Stimulated activated naive CD8-positive, alpha-beta T cell treated with anti-CD3 and anti-CD28 coated beads, Interleukin-15, Interleukin-2, amounts not matched to agents 100 ng/mL and 50 ng/mL, for 24 hours (primary cell): ENCODE measurements around the gene EFCAB6.

Experiments
- H3K27ac Mint-ChIP-seq: one replicate; pipeline ENCODE4 v1.8.0; 2021; ENCODE audit warnings: mild to moderate bottlenecking, mixed read lengths
- H3K27me3 Mint-ChIP-seq: one replicate; pipeline ENCODE4 v1.8.0; 2021; ENCODE audit warnings: mixed read lengths
- H3K36me3 Mint-ChIP-seq: one replicate; pipeline ENCODE4 v1.8.0; 2021; ENCODE audit warnings: low read depth, mixed read lengths
- H3K4me1 Mint-ChIP-seq: one replicate; pipeline ENCODE4 v1.8.0; 2021; ENCODE audit warnings: low read depth, mixed read lengths
- H3K4me3 Mint-ChIP-seq: one replicate; pipeline ENCODE4 v1.8.0; 2021; ENCODE audit warnings: mild to moderate bottlenecking, mixed read lengths
- H3K9me3 Mint-ChIP-seq: one replicate; pipeline ENCODE4 v1.8.0; 2021; ENCODE audit warnings: mixed read lengths

The EFCAB6 gene

DNA sequence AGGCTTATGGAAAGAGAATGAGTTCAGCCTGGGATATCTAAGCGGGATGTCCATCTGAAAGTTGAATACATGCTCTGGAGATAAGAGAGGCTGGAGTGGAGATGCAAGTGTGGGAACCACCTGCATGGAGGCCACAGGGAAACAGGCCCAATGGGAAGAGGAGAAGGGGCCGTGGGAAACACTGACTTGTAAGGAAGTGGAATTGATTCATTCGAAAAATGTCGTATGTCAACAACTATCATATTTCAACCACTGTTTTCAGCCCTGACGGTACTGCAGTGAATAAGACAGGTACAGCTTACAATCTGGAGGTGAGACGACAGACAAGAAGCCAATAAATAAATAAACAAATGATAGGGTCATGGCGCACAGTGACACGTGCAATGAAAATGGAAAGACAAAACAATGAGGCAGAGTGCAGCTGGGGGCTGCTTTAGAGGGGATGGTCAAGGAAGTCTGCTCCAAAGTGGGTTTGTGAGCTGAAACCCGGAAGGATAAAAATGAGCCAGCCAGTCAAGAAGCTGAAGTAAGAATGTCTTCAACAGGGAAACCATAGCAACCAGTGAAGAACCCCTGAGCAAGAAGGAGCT lies 35.9 kb downstream of the EFCAB6 start:
- H3K4me1 Mint-ChIP-seq: no peaks in the 10 kb centered on the region
- no peak overlapping the region for H3K4me3 Mint-ChIP-seq
- peaks cover 9% of the 10 kb centered on the region for H3K27me3 Mint-ChIP-seq
- no peak overlapping the region for H3K27ac Mint-ChIP-seq
- no peaks in the 10 kb centered on the region for H3K9me3 Mint-ChIP-seq
- no peaks in the 10 kb centered on the region for H3K36me3 Mint-ChIP-seq

DNA sequence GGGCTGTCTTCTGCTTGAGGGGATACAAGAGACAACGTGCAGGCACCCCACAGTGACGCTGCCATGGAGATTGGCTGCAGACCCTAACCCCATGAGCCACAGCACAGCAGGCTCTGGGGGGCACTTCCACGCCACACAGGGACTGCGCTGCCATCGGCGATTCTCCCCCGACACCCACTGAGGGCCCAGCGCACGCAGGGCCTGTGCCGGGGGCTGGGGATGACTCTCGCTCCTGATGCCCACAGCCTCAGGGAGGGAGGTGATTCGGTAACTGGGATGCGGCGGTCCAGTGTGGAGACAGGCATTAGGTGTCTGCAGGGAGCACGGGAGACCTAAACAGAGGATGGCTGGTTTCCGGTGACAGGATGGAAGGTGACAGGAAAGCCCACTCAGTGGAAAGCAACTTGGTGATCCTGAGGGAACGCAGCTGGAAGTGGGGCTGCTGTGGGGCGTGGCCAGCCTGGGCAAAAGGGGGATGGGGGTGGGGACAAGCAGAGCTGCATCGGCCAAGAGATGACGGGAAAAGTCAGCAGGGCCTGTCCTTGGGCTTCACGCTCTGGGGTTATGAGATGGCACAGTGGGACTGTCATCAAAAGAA lies 37.7 kb downstream of the EFCAB6 start:
- H3K9me3 Mint-ChIP-seq: no peaks in the 10 kb centered on the region
- no peak overlapping the region for H3K27ac Mint-ChIP-seq
- H3K36me3 Mint-ChIP-seq: no peaks in the 10 kb centered on the region
- H3K27me3 Mint-ChIP-seq: peaks cover 9% of the 10 kb centered on the region
- H3K4me3 Mint-ChIP-seq: no peak overlapping the region
- no peaks in the 10 kb centered on the region for H3K4me1 Mint-ChIP-seq

DNA sequence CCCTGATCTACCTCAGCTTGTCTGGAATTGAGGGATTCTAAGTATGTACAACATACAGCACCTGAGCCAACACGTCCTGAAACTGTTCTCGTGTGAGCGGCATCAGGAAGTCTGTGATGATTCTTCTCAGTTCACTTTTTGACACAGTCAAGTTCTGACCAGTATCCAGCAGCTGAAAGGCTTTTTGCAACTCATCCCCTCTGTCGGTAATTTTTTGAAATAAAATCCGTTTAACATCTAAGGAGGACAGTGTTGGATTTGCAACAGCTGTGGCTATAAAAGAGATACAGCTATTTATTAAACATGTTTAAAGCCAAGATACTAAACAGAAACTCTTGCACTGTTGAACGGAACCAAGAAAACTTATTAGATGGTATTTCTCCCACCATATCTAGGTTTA lies 39.3 kb downstream of the EFCAB6 start:
- H3K27me3 Mint-ChIP-seq: peaks cover 14% of the 10 kb centered on the region

DNA sequence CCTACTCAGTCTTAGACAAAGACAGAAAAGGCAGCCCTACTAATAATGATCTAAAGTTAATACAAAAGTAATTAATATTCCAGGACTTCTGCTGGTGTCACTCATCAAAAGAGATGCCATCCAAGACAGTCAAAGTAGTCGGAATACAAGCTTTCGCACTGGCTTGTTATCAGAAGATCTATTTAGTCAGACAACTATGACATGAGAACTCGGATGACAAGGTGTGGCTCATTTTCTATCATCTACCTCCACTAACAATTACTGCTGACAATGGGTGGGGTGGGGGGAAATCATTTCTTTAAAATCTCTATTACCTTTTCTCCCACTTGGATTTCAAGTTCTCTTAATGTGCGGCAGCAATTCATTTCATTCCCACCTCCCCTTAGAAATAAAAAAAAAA lies 56.7 kb downstream of the EFCAB6 start:
- H3K36me3 Mint-ChIP-seq: no peaks in the 10 kb centered on the region
- no peak overlapping the region for H3K27ac Mint-ChIP-seq
- no peaks in the 10 kb centered on the region for H3K9me3 Mint-ChIP-seq
- H3K27me3 Mint-ChIP-seq: peaks cover 27% of the 10 kb centered on the region
- H3K4me3 Mint-ChIP-seq: no peak overlapping the region
- H3K4me1 Mint-ChIP-seq: no peaks in the 10 kb centered on the region

More for the DNA sequence above, 39.3 kb downstream of the EFCAB6 start:
- no peaks in the 10 kb centered on the region for H3K9me3 Mint-ChIP-seq
- H3K4me3 Mint-ChIP-seq: no peak overlapping the region
- H3K27ac Mint-ChIP-seq: no peak overlapping the region
- H3K36me3 Mint-ChIP-seq: no peaks in the 10 kb centered on the region
- no peaks in the 10 kb centered on the region for H3K4me1 Mint-ChIP-seq

DNA sequence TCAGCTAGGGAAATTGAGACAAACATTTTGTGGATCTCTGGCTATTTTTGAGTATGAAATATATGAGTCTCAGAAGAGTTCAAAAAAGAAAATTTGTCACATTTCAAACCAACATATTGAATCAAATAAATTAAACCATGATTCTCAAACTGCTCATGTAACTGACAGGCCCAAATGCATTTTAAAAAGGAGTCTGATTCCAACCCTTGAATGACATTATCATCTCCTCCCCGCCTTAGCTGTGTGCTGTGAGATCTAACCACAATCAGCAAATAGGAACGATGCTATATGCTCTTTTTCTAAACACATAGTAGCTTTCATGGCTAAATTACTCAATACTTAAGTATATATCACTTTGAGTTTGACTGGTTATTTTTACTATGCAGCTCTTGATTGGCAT lies 57.1 kb downstream of the EFCAB6 start:
- H3K4me1 Mint-ChIP-seq: no peaks in the 10 kb centered on the region
- H3K4me3 Mint-ChIP-seq: no peak overlapping the region
- no peaks in the 10 kb centered on the region for H3K36me3 Mint-ChIP-seq
- H3K9me3 Mint-ChIP-seq: no peaks in the 10 kb centered on the region
- H3K27ac Mint-ChIP-seq: no peak overlapping the region
- peaks cover 27% of the 10 kb centered on the region for H3K27me3 Mint-ChIP-seq

DNA sequence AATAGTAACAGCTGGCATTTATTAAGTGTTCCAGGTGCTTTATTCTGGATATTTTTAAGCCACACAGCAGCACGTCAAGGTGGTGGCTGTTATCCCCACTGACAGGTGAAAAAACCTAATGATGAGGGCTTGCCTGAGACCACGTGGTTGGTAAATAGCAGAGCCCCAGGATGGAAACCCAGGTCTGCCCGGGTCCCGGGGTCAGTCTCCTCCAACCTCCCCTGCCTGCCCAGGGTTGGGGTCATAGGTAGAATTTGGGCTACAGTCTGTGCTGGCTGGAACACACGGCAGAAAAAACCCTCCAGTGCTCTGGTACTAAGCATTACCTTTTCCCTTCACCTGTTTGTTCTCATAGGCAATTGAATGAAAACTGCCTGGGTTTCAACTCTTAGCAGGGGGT lies 57.9 kb downstream of the EFCAB6 start:
- H3K27me3 Mint-ChIP-seq: peaks cover 22% of the 10 kb centered on the region
- H3K4me3 Mint-ChIP-seq: no peak overlapping the region
- H3K9me3 Mint-ChIP-seq: no peaks in the 10 kb centered on the region
- no peak overlapping the region for H3K27ac Mint-ChIP-seq
- H3K4me1 Mint-ChIP-seq: no peaks in the 10 kb centered on the region
- no peaks in the 10 kb centered on the region for H3K36me3 Mint-ChIP-seq

DNA sequence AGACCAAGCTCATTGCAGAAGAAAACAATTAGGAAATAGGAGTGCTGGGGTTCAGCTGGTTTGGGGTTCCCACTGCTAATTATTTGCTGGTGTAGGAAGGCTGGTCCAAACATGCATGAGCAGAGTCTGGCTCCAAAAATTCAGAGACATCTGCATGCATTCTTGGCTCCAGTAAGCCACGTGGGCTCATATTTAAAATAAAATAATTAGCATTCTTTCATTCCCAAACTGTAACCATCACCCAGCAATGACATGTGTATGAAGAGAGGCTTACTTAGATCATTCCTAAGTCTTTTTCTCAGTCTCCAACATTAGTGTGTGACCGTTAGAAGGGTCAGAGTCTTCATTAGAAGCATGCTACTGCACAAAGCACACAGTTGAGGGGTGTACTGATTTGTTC lies 58.4 kb downstream of the EFCAB6 start:
- H3K36me3 Mint-ChIP-seq: no peaks in the 10 kb centered on the region
- no peaks in the 10 kb centered on the region for H3K4me1 Mint-ChIP-seq
- no peak overlapping the region for H3K4me3 Mint-ChIP-seq
- no peak overlapping the region for H3K27ac Mint-ChIP-seq
- no peaks in the 10 kb centered on the region for H3K9me3 Mint-ChIP-seq
- H3K27me3 Mint-ChIP-seq: peaks cover 19% of the 10 kb centered on the region

DNA sequence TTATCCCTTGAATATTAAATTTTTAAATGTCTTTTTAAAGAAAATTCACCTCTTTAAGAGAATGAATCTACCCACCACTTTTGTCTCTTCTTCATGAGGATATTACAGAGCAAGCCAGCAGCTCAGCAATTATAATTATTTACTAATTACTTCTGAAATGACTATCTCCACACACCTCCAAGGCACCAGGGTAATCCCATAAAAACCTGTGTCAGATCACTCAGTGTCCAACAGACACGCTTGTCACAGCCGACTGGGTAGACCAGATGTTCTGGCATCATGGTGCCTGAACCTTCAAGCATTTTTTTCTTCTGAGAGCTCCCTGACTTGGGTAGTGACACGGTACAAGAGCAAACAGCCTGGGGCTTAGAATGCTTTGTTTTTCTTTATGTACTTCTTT lies 61.4 kb downstream of the EFCAB6 start:
- Mint-ChIP-seq H3K36me3 (no peaks in the 10 kb centered on the region), H3K27ac (no peak overlapping the region), H3K4me3 (no peak overlapping the region), H3K9me3 (no peaks in the 10 kb centered on the region), H3K27me3 (peaks cover 13% of the 10 kb centered on the region), H3K4me1 (no peaks in the 10 kb centered on the region)

DNA sequence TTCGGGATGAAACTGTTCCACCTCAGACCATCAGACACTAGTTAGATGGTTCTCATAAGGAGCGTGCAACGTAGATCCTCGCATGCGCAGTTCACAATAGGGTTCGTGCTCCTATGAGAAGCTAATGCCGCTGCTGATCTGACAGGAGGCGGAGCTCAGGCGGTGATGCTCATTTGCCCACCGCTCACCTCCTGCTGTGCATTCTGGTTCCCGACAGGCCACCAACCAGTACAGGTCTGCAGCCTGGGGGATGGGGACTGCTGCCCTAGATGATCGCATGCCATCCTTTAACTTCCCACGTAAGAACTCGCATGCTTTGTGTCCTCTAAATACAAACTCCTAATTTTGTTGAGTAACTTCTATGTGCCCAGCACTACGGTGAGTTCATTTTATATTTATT lies 62.6 kb downstream of the EFCAB6 start:
- Mint-ChIP-seq H3K4me3 (no peak overlapping the region), H3K27ac (no peak overlapping the region), H3K36me3 (no peaks in the 10 kb centered on the region), H3K27me3 (peaks cover 13% of the 10 kb centered on the region), H3K9me3 (no peaks in the 10 kb centered on the region), H3K4me1 (no peaks in the 10 kb centered on the region)

DNA sequence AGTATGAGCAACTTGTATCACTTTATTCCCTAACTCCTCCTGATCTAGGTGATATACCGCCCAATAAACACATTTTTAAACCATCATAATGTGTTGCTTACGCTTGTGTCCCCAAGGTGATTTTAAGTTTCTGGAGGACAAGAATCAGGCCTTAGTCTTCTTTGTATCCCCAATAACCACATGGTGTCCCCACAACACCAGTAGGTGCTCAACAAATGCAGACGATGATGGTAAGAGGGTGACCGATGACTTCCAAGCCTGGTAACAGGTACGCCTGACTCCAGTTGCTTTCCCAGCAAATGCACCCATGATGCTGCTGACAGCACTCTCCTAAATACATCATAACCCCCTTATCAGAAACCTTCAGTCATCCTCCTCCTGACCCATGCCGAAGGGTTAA lies 64.2 kb downstream of the EFCAB6 start:
- Mint-ChIP-seq H3K4me3 (no peak overlapping the region), H3K27ac (no peak overlapping the region), H3K27me3 (peaks cover 7% of the 10 kb centered on the region), H3K36me3 (no peaks in the 10 kb centered on the region), H3K4me1 (no peaks in the 10 kb centered on the region), H3K9me3 (no peaks in the 10 kb centered on the region)

DNA sequence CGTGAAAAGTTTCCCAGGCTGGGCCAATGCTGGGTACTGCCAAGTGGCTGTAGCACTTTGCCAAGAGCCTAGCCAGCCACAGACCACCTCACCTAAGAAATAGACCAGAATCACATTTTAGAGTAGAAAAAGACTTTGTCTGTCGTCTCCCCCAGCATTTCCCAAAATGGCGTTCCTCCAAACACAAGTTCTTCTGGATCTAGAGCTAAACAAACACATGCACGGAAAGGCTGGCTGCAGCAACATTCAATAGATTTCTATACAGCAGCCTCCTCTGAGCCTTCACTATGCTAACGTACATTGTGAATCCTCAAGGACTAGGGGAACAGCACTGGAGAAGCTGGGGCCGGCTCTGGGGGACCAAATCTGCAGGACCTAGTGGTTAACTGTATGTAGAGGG lies 65.0 kb downstream of the EFCAB6 start:
- H3K27ac Mint-ChIP-seq: no peak overlapping the region
- H3K4me1 Mint-ChIP-seq: no peaks in the 10 kb centered on the region
- no peaks in the 10 kb centered on the region for H3K9me3 Mint-ChIP-seq
- peaks cover 7% of the 10 kb centered on the region for H3K27me3 Mint-ChIP-seq
- no peaks in the 10 kb centered on the region for H3K36me3 Mint-ChIP-seq
- H3K4me3 Mint-ChIP-seq: no peak overlapping the region

DNA sequence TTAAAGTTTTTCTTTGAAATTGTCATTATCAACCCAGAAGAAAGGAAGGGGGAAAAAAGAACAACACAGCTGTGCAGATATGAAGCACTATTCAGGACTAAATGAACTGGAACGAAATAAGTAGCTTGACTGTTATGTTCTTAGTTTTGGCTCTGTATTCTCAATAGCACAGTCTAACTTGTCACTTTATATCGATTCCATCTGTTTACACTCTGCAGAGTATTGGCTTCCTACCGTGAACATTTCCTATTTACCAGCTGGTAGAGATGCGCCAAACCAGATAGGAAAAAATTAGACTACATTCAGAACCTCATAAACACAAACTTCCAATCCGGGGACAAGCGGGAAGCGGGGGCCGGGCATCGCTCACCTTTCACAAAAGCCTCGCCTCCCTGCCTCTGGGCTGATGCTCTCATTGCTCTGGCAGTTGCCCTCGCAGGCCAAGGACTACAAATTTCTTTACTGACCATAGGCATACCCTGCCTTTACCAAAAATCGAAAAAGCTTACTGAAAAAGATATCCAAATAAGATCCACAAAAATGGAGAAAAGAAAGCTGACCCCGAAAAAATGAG lies 66.2 kb downstream of the EFCAB6 start:
- Mint-ChIP-seq H3K9me3 (no peaks in the 10 kb centered on the region), H3K4me3 (no peak overlapping the region), H3K4me1 (no peaks in the 10 kb centered on the region), H3K27ac (no peak overlapping the region), H3K27me3 (no peaks in the 10 kb centered on the region), H3K36me3 (no peaks in the 10 kb centered on the region)

DNA sequence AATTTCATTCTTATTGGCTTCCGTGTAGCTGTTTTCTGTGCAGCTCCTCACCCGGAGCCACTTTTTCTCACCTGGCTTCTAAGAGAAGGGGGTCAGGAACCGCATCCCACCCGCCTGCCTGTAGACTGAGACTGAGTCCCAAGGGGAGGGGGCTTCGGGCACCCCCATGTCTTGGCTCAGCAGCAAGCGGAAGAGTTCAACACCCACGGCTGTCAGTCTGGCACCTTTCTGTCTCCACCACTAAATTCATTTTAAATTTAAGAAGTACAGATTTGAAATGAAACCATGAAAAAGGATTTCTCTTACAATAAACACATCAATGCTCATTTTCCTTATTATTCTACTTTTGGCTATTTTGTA lies 66.7 kb downstream of the EFCAB6 start:
- Mint-ChIP-seq H3K36me3 (no peaks in the 10 kb centered on the region), H3K27me3 (no peaks in the 10 kb centered on the region), H3K9me3 (no peaks in the 10 kb centered on the region), H3K27ac (no peak overlapping the region), H3K4me1 (no peaks in the 10 kb centered on the region), H3K4me3 (no peak overlapping the region)

DNA sequence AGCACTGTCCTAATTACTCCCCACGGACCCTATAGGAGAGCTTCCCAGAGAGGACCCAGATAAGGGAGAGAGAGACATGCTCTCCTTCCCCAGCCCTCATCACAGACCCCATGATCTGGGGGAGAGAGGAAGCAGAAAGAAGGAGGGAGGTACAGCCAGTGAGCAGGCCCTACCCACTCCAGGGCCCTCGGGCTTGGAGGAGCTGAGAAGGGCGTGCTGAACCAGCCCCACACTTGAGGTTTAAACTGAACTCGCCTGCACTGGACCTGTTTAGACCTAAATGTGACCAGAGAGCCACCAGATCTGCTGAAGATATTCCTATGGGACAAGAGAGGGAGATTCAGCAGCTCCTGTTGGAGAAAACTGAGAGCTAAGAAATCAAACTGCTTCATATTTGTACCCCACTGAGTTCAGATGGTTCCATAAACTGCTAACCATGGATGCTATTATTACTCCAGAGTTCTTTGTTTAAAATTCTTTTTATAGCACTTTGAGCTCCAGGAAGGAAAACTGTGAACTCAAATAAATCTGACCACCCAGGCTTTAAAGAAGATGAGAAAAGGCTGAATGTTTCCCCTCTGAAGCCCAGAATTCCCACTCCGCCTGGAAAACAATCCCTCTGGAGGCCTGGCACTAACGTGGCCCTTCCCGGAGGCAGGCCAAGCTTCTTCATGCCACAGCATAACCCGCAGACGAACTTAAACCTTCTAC lies 67.2 kb downstream of the EFCAB6 start:
- H3K36me3 Mint-ChIP-seq: no peaks in the 10 kb centered on the region
- no peaks in the 10 kb centered on the region for H3K4me1 Mint-ChIP-seq
- no peak overlapping the region for H3K27ac Mint-ChIP-seq
- no peaks in the 10 kb centered on the region for H3K9me3 Mint-ChIP-seq
- H3K4me3 Mint-ChIP-seq: no peak overlapping the region
- no peaks in the 10 kb centered on the region for H3K27me3 Mint-ChIP-seq

DNA sequence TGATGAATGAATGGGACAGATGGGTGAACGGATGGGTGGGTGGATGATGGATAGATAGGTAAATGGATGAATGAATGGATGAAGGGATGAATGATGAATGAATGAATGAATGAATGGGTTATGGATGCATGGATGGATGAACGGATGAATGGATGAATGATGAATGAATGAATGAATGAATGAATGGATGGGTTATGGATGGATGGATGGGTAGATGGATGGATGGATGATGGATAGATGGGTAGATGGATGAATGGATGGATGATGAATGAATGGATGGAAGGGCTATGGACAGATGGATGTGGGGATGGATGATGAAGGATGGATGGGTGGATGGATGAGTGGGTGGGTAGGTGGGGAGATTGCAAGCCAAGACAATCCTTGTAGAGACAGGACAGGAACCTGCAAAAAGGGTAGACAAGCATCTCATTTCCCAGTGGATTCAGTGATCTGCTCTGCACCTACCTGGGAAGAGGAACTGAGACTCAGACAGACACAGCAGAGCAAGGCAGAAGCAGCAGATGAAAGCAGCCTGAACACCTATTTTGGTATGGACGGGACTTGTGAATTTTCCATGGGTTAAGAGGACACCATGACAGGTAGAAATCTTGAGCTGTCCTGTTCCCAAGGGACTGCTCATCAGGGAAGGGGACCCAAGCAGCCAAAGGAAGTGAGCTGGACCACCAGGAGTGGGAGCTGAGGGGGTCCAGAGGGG lies 68.0 kb downstream of the EFCAB6 start:
- Mint-ChIP-seq H3K9me3 (no peaks in the 10 kb centered on the region), H3K27ac (no peak overlapping the region), H3K36me3 (no peaks in the 10 kb centered on the region), H3K4me1 (no peaks in the 10 kb centered on the region), H3K27me3 (no peaks in the 10 kb centered on the region), H3K4me3 (no peak overlapping the region)
